Spleen (tissue), 11 donors: Measurements from ENCODE around the gene ANXA2. TPM values are rescaled to one million over a fixed set of nuclear protein-coding genes. Genes with fewer than 3 reads are reported as not detected.

Experiments
- DNase-seq: peaks from one replicate; pipeline ENCODE4 v3.0.0-alpha.2; 2020
- H3K27ac ChIP-seq, 8 donors: fragments of 200-600 bp; sonication (generic) in 7 of 8; 1 replicate in 4 of 8; 2 replicates in 4 of 8; pipeline versions ENCODE4 v1.5.0 to v1.8.0; 2016 to 2021; ENCODE audit warnings: inconsistent platforms in 4 of 8, mild to moderate bottlenecking in 4 of 8, moderate library complexity in 1 of 8
- H3K27me3 ChIP-seq, 7 donors: fragments of 200-600 bp; sonication (generic) in 6 of 7; replicated peaks in 1 of 7; 1 replicate in 4 of 7; 2 replicates in 3 of 7; pipeline versions ENCODE4 v1.5.0 to v1.8.0; 2016 to 2021; ENCODE audit warnings: inconsistent platforms in 3 of 7, mild to moderate bottlenecking in 1 of 7
- H3K36me3 ChIP-seq, 6 donors: fragments of 200-600 bp; sonication (generic) in 5 of 6; 1 replicate in 4 of 6; 2 replicates in 2 of 6; pipeline versions ENCODE4 v1.5.0 to v1.8.0; 2016 to 2021; ENCODE audit warnings: inconsistent platforms in 2 of 6
- H3K4me1 ChIP-seq, 6 donors: fragments of 200-600 bp; sonication (generic) in 5 of 6; 1 replicate in 3 of 6; 2 replicates in 3 of 6; pipeline versions ENCODE4 v1.5.0 to v1.8.0; 2016 to 2021; ENCODE audit warnings: inconsistent platforms in 3 of 6
- H3K4me3 ChIP-seq, 8 donors: fragments of 200-600 bp; sonication (generic) in 7 of 8; 1 replicate in 4 of 8; 2 replicates in 4 of 8; pipeline versions ENCODE4 v1.5.0 to v1.8.0; 2016 to 2021; ENCODE audit warnings: inconsistent platforms in 4 of 8, mild to moderate bottlenecking in 4 of 8, moderate library complexity in 2 of 8
- H3K9me3 ChIP-seq, 8 donors: fragments of 200-600 bp; sonication (generic) in 7 of 8; 1 replicate in 4 of 8; 2 replicates in 4 of 8; pipeline versions ENCODE4 v1.5.0 to v1.8.0; 2016 to 2021; ENCODE audit warnings: inconsistent platforms in 4 of 8
- CTCF ChIP-seq, 11 experiments: fragments of 200-600 bp in 7 of 11; fragments of 450-650 bp in 4 of 11; sonication (generic) in 4 of 11; IDR thresholded peaks in 8 of 11; conservative IDR thresholded peaks in 3 of 11; 1 replicate in 7 of 11; 2 replicates in 4 of 11; pipeline versions ENCODE4 v1.4.0 to v1.8.0; 2016 to 2021; ENCODE audit warnings: antibody characterized with exemption in 11 of 11, inconsistent platforms in 4 of 11, mild to moderate bottlenecking in 1 of 11
- POLR2A ChIP-seq, 3 donors: fragments of 450-650 bp; IDR thresholded peaks; one replicate each; pipeline ENCODE4 v1.5.1; 2017; ENCODE audit warnings: antibody characterized with exemption in 3 of 3, mild to moderate bottlenecking in 1 of 3
- POLR2AphosphoS5 ChIP-seq, 3 donors: sonication (generic); formaldehyde crosslinking; IDR thresholded peaks; one replicate each; pipeline ENCODE4 v1.5.1; 2017; ENCODE audit warnings: antibody characterized with exemption in 3 of 3
- WGBS, 5 donors: extraction: QIAGEN DNeasy Blood & Tissue Kit in 3 of 5; methylation state at CpG; one replicate each; pipeline versions ENCODE4 v1.1.5 to v1.1.7; 2013 to 2018; 5-methylcytosine and 5-hydroxymethylcytosine counted together
- intact Hi-C: fragments of 100-400 bp; cut with DNase I; formaldehyde crosslinking; loops from one replicate; pipeline ENCODE4 v1.15.0; 2023; ENCODE audit warnings: low total_unique reads
- polyA plus RNA-seq, 3 donors: library from polyadenylated mRNA; stranded (reverse); fragments of 200-250 nt; gene quantifications; one replicate each; pipeline ENCODE4 v1.2.1, GENCODE V29; 2013
- total RNA-seq, 7 donors: library from RNA; depleted of rRNA in 3 of 7; stranded (reverse); fragments of >200 nt in 3 of 7; fragmentation: NEBNext Ultra II Directional in 4 of 7; extraction: Animal tissue kit (Norgen Biotek cat#: 25700) in 4 of 7; gene quantifications; one replicate each; pipeline versions ENCODE4 v1.1.0 to v1.2.1, GENCODE V29; 2016 to 2021
- donor health status: healthy with polysubstance abuse.
- donor health status: DM: no; HTN: no; CAD: no; lungs with moderate emphysema.
- donor health status: DM: no; HTN: no; CAD: no.
- donor health status: Bipolar disorder and iron deficiency.
- donor health status: healthy.
- donor health status: DM: no; HTN: no; CAD: no.
- donor health status: DM: yes; HTN: yes; CAD: no.

ANXA2 gene
- total and polyA plus RNA-seq, 10 donors = 163 to 437 (median 337) TPM

GRCh38 chr15:60346653-60347052 lies 51.1 kb downstream of the ANXA2 start:
- intact Hi-C loops = no loop called here
- Histone ChIP-seq H3K27ac (no peak overlapping the region), H3K36me3 (peaks cover 10 to 71% (median 57%) of the 10 kb centered on the region in 6 donors), H3K4me1 (no peaks in the 10 kb centered on the region), H3K4me3 (no peak overlapping the region), H3K27me3 (no peaks in the 10 kb centered on the region), H3K9me3 (no peaks in the 10 kb centered on the region)
- TF ChIP-seq CTCF (IDR thresholded peaks at IDR 0.05 in 8 of 11, conservative IDR thresholded peaks at IDR 0.05 in 3 of 11) (no peak), POLR2A (IDR thresholded peaks at IDR 0.05) (no peak), POLR2AphosphoS5 (IDR thresholded peaks at IDR 0.05) (no peak)
- no peak for DNase-seq
- WGBS, 5 donors = 92 to 97% (median 97%) methylated on average over 3 of the region's 3 CpGs

- Histone ChIP-seq H3K27ac (no peak overlapping the region), H3K9me3 (no peaks in the 10 kb centered on the region), H3K36me3 (peaks cover 10 to 65% (median 52%) of the 10 kb centered on the region in 6 donors), H3K27me3 (no peaks in the 10 kb centered on the region), H3K4me1 (no peaks in the 10 kb centered on the region), H3K4me3 (no peak overlapping the region)
- intact Hi-C loops = no loop called here
- TF ChIP-seq POLR2A (IDR thresholded peaks at IDR 0.05) = no peak
- TF ChIP-seq POLR2AphosphoS5 (IDR thresholded peaks at IDR 0.05) = no peak
- no peak for TF ChIP-seq CTCF (IDR thresholded peaks at IDR 0.05 in 8 of 11, conservative IDR thresholded peaks at IDR 0.05 in 3 of 11)
- no peak for DNase-seq
- 90 to 96% (median 95%) methylated on average over 3 of the region's 3 CpGs for WGBS, 5 donors
Observed at GRCh38 chr15:60346077-60346476, 51.7 kb downstream of the ANXA2 start.

GRCh38 chr15:60345598-60345997 lies 52.2 kb downstream of the ANXA2 start:
- intact Hi-C loops = no loop called here
- no peak overlapping the region for H3K4me3 ChIP-seq
- WGBS, 5 donors = 89 to 94% (median 91%) methylated on average over 3 of the region's 3 CpGs
- H3K27ac ChIP-seq = no peak overlapping the region
- peaks cover 10 to 61% (median 47%) of the 10 kb centered on the region in 6 donors for H3K36me3 ChIP-seq
- no peaks in the 10 kb centered on the region for H3K9me3 ChIP-seq
- TF ChIP-seq CTCF (IDR thresholded peaks at IDR 0.05 in 8 of 11, conservative IDR thresholded peaks at IDR 0.05 in 3 of 11) (no peak), POLR2AphosphoS5 (IDR thresholded peaks at IDR 0.05) (no peak)
- no peak for DNase-seq
- no peaks in the 10 kb centered on the region for H3K4me1 ChIP-seq
- no peaks in the 10 kb centered on the region for H3K27me3 ChIP-seq

DNA sequence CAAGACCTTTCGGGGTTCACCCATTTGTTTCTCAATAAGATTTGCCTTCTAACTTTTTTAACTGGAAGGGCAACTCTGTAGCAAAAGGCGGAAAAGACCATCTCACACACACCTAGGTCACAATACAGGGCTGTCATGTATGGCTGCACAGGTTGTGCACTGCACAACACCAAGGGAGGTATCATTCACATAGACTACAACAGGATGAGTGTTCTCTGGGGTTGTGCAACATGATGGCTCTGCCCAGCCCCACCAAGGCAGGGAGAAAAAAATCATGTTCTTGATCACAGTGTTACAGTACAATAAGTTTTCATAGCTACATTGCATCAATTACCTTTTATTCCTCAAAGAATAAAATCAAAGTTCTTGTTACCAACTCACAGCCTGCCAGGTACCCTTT lies 52.8 kb downstream of the ANXA2 start:
- 95 to 100% (median 98%) methylated on average over 2 of the region's 2 CpGs for WGBS, 5 donors
- Histone ChIP-seq H3K4me1 (no peaks in the 10 kb centered on the region), H3K9me3 (no peaks in the 10 kb centered on the region), H3K27ac (no peak overlapping the region), H3K4me3 (no peak overlapping the region), H3K36me3 (peaks cover 10 to 55% (median 42%) of the 10 kb centered on the region in 6 donors), H3K27me3 (no peaks in the 10 kb centered on the region)
- intact Hi-C loops = no loop called here
- no peak for TF ChIP-seq POLR2AphosphoS5 (IDR thresholded peaks at IDR 0.05)
- TF ChIP-seq POLR2A (IDR thresholded peaks at IDR 0.05) = no peak
- no peak for TF ChIP-seq CTCF (IDR thresholded peaks at IDR 0.05 in 8 of 11, conservative IDR thresholded peaks at IDR 0.05 in 3 of 11)
- no peak for DNase-seq
